Stimulated activated CD8-positive, alpha-beta memory T cell treated with anti-CD3 and anti-CD28 coated beads, Interleukin-2, amount 100 ng/mL, for 1 hour (primary cell): ENCODE measurements around the gene ARHGEF28.

Experiments used
- DNase-seq, 2 donors: peaks; one replicate each; pipeline ENCODE4 v3.0.0-alpha.2; 2020; ENCODE audit warnings: low read depth in 2 of 2

Gene ARHGEF28

DNA sequence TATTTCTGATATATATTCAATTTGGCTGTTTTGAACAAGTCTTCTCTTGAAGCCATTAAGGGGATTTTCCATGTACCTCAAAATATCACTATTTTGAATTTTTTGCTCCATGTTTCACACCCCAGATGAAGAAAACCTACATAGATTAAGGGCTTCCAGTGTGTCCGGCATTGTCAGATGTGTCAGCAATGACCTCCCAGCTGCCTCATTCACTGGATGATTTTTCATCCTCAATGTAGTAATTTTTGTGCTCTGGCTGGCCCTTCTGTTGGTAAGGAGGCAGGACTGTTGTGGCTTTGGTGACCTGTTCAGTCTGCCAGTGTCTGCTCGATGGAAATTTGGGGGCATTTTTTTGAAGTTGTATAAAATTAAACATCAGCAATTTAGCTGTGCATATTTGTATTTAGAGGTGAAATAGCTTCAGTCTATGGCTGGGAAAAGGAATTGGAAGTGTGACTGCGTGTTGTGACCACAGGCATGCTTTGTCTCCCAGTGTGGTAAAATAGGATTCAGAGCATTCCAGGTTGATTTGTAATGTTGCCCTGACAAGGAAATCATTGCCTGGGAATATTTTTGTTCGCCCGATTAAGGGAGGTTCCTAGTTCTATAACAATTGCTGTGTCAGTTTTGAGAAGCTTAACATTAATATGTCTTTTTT, 312.4 kb downstream of the ARHGEF28 start:
- DNase-seq, result no peak

DNA sequence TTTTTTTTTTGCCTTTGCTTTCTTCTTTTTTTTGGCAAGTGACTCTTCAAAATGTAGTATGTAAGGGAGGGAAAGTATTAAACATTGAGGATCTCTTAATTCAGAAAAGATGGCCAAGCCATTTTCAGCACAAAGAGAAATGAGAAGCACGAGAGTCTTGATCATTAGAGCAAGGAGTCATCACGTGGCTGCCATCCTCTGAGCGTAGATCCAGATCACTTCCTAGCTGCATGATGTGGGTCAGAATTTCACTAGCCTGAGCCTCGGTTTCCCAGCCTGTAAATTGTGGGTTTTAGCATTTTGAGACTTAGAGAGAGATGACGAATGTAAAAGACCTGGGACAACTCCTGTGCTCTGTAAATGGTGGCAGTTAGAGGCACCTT, 312.9 kb downstream of the ARHGEF28 start:
- no peak for DNase-seq

DNA sequence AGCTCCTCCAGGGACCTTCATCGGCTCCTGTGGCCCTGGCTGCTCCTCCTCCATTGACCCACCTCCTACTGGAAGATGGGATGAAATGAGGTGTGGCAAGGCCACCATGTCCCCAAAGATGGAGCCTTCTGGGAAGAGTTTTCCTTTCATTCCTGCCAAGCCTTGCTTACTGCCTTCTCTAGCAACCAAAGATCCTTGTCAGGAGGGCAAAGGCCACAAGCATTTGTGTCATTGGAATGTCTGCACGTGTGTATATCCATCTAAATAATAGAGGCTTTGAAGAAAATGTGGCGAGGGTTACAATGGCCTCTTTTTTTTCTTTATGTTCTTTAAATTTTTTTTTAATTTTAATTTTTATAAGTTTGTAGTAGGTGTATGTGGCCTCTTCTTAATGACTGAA, 313.6 kb downstream of the ARHGEF28 start:
- no peak for DNase-seq

DNA sequence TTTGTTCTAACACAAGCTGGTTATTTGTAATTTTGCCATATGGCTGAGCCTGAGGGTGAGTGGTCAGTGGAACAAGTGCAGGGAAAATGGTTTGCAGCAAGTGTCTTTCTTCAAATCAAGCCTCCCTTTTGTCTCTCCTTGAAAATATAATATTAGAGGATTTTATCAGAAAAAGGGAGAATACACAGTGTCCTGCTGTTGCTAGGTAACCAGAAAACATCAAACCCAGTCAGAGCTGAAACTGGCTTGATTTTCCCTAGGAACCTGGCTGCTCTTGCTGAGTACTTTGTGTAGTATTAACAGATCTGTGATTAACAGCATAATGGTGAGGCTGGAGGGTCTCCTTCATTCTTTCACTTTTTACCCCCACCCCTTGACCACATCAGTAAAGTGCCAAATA, 314.0 kb downstream of the ARHGEF28 start:
- no peak for DNase-seq

DNA sequence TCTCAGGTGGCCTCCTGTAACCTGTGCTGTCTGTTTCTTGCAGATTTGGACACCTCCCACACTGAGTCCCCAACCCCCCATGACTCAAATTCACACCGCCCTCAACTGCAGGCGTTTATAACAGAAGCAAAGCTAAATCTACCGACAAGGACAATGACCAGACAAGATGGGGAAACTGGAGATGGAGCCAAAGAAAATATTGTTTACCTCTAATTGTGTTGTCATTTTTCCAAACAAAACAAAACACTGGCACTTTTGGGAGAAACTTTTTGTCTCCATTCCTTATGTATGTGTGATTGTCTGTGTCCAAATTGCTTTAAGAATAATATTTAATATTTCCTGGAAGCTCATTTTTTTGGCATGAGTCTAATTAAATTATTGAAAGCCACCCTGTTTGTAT, 314.8 kb downstream of the ARHGEF28 start:
- no peak for DNase-seq

DNA sequence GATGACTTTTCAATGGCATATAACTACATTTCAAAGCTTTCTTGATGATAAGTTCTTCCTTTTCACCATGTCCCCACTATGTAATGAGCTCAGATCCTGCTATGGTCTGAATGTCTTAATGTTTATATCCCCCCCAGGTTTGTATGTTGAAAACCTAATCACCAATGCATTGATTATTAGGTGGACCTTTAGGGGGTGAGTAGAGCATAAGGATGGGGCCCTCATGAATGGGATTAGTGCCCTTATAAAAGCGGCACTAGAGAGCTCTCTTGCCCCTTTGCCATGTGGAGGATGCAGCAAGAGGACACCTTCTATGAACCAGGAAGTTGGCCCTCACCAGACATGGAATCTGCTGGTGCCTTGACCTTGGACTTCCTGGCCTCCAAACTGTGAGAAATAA, 316.8 kb downstream of the ARHGEF28 start:
- DNase-seq, result no peak

DNA sequence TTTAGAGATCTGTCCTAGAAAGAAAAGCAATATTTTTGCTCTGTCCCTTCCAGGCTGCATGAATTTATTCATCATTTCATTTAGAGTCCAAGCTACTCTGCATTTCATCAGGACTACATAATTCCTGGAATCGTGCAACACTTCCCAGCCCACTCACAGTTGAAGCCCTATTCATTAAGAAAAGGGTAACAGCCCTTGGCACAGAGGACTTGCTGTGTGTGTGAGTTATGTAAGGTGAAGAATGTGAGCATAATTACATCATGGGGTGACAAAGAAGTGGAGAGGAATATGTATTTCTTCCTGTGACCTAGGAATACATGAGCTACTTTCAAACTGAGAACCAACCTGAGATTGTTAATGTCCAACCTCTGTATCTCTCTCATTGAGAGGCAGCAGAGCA, 317.4 kb downstream of the ARHGEF28 start:
- no peak for DNase-seq

DNA sequence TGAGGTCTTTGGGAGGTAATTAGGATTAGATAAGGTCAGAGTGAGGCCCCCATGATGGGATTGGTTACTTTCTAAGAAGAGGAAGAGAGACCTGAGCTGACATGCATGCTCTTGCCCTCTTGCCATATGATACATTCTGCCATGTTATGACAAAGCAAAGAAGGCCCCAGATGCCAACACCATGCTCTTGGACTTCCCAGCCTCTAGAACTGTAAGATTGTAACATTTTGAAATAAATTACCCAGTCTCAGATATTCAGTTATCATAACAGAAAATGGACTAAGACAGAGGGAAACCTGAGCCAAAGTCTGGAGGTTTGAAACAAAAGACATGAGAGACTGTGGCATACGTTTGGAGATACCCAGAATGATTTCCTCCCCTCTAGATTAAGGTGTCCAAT, 318.6 kb downstream of the ARHGEF28 start:
- no peak for DNase-seq

DNA sequence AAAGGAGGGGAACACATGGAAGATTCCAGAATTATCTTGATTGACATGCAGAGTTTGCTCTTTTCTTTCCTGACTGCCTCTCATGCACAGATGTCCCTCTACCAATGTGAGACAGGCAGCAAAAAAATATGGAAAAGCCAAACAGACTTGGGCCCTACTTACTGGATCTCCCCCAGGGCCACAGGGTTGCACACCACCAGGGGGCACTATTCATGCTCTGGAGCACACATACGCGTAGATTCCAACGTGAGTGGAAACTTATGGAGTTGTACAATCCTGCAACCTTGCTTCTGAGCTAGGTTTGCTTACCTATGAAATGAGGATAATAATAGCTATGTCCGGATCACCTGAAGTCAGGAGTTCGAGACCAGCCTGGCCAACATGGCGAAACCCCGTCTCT, 319.5 kb downstream of the ARHGEF28 start:
- no peak for DNase-seq

DNA sequence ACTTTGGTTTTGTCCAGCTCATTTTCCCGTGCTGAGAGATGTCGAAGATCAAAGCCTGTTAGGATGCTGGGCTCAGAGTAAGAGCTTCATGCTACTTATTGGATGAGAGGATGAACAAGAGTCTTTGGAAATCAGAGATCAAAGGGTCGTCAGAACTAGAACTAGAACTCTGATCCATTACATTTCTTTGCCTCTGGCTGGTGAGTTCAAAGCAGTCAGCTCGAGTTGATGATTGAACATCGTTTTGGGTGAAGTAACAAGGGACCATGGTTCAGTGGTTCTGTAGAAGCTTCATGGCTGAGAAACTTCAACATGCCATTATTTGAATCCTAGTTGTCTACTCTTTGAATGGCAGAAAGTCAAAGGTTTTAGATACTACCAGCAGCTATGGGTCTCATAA, 320.3 kb downstream of the ARHGEF28 start:
- DNase-seq, result no peak

DNA sequence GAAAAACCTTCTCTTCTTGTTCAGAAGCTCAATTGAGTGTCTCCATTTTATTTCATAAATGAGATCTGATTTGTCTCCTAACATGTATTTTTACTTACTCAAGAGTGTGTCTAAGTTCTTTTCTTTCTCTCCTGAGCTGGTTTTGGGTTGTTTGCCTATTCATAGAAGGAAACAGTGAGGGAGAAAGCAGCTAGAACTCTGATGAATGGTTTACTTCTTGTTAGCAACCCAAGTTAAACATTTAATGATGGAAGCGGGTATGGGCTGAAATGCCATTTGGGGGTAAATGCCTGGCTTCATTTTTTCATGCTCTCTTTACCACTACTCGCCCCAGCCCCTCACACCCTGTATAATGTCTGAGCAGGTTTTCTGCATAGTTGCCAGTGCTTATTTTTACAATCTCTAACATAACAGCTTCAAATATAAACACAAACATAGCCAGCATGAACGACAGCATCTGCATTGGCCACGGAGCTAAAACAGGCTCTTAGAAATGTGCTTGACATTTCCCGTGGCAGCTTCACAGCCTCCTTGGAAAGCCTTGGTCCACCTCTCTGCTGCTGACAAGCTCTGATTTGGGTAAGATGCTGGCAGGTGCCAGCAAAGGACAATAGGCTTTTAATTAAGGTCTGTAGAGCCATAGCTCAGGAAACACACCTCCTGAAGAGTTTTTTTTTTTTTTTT, 321.1 kb downstream of the ARHGEF28 start:
- DNase-seq, result no peak

DNA sequence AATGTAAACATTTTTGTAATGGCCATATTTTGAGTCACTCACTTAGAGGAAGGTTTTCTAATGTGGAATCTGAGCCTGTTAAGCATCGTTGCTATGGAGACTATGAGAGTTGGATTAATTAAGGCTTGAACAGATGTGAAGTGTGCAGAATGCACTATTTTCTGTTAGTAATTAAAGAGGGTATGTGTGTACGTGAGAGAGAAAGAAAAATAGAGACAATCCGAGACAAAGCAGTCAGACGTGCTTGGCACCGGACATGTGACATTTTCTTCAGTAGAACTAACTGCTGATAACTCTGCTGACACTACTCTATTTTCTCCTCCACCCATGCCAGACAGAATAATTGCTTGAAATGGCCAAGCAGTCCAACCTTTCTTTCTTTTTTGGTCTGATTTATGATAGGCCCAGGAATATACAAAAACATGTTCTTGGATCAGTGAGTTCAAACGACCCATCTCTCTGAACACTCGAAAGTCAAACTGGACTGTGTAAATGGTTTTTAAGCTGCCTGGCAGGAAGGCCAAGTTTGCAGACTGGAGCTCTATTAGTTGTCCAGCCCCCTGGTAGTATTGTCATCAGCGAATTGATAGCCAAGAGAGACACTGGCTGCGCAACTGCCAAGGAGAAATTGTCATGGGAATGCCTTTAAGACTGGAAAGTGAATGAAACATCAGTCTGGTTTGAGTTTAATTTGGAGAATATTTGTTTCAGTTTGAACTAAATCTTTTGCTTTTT, 322.1 kb downstream of the ARHGEF28 start:
- no peak for DNase-seq

DNA sequence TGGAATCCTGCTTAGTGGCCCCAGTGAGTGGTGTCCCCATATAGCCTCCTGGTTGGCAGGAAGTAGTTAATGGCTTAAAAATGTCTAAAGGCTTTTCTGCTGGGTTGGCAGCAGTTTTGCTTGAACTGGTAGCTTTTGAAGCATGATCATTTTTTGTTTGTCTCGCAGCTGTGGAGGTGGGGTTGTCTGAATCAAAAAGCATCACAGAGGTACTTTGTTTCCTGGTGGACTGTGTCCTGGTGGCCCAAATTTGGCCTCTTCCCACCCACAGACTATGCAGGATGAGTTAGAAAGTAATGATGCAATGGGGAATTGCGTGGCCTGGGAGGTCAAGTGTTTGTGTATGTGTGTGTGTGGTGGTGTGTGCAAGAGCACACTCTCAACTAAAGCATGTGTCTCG, 322.7 kb downstream of the ARHGEF28 start:
- no peak for DNase-seq

DNA sequence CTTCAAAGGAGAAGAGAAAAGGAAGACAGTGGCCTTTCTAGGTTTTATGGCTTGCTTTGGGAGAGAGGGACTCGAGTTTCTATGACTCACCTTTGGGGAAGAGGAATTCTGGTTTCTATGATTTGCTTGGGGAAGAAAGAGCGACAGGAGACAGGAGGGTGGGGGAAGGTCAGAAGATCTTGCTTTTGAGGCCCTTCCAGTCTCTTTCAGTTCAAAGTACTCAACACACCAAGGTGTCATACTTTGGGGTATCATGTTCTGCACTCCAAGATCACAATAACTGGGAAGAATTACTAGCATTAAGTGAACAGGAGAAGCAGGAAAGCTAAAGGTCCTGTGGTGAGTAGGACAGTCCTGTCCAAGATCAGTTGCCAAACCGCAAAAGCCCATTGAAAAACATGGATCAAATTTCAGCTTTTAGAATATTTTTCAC, 324.5 kb downstream of the ARHGEF28 start:
- no peak for DNase-seq

DNA sequence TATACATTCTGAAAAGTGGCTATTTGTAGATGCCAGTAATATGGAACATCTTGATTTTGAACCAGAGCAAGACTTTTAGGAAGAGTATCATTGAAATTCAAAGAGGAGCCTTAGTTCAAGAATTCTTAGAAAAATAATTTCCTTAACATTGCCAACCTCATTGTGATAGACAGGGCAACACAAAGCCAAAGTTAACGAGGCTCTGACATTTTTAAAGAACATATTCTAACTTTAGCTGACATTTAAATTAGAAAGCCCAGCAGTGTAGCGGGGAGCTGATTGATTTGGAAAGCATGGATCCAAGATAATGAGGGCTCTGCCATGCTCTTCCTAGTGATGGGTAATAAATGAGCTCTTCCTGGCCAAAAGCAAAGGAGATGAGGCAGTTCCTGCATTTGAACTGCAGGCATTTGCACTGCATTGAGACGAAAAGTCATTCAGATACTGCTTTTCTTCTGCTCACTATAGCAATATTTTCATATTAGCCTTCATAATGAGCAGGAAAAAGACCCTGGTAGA, 325.0 kb downstream of the ARHGEF28 start:
- no peak for DNase-seq

DNA sequence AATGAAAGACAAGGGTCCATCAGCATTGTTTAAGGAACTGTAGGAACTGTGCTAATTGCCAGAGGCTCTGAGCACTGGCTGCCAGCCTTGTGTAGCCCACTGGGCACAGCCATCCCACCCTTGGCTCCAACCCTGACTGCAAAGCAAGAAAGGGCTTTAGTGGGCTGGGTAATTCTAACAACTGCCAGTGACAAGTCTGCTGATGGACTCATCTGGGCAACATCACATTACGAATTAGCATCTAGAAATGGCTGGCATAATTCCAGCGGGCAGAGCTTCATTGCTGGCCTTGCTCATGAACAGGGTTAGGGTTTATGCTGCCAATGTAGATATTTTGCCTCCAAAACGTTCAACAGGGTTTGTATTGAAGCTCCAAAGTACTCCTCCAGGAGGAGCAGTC, 326.9 kb downstream of the ARHGEF28 start:
- no peak for DNase-seq

DNA sequence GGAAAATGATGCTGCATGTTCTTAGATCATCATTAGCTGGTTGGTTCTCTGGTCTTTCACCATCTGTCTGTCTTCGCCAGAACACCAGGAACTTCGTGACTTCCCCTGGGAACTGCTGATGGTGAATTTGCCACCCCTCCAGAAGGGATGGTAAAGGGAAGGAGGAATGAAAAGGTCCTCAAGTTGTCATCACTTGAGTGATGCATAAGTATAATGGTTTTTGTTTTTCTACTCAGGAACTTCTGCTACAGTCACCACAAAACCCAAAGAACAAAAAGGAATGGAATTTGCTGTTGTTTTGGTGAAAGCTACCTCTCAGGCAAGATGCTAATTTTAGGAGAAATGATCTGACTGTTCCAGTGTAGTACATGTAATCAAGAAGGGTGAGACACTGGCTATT, 328.4 kb downstream of the ARHGEF28 start:
- no peak for DNase-seq

DNA sequence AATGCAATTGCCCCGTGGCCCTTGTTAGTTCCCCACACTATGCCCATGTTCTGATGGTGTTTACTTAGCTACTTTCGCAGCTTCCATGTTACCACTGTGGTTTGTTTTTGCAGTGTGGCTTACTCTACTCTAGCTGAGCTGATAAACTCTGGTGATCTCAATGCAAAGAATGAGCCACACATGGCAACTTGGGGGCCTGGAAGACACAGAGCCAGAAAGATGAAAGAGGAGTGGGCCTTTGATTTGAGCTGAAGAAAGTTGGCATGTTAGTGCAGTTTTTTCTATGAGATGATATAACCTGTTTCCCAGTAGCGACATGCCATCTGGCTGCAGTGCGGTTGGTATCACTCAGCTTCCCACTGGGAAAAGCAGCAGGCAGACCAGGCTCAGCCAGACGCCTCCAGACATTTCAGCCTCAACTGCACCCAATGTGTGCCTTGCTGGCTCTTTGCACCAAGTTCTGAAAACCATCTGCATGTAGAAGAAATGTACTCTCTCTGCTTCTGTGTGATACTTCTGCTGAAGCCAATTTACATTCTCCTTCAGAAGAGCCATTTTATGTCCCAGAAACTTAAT, 329.4 kb downstream of the ARHGEF28 start:
- no peak for DNase-seq

DNA sequence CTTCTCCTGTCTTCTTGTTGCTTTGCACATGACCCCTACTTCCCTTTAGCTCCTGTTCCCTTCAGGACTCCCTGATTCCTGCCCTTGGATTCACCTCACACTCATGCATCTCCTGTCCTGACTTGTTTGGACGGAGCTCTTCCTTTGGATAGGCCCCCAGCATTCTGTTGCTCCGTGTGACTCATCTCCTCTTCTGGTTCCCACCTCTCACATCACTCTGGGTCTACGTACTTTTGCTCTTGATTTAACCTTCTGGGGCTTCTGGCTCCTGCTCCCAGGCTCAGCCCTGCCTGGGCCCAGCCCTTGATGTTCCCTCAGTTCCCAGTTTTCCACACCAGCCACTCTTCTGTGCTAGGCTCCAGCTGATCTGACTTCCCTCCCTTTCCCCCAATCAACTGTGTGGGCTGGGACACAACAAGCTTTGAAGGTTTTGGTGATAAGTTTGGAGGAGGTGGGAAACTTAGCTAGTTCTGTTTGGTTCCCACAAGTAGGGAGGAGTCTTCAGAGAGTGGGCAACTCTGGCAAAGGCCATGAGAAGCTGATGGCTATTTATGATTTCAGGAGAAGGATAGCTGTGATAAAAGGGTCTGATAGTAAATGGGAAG, 331.5 kb downstream of the ARHGEF28 start:
- DNase-seq, result no peak

DNA sequence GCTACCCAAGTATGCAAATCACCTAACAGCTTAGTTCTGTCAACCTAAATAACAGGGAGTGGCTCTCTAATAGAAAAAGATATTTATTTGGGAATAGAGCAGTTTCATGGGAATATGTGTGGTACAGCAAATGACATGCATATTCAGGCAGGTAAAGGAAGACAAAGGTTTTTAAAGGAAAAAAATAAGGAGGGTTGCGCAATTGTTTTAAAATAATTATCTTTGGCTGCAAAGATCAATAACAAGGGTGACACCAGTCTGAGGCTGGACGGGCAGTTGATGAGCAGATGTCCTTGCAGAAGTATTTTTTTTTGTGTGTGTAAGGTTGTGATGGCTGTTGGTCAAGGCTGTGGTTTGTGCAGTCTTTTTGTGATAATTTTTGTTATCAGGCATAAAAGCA, 332.0 kb downstream of the ARHGEF28 start:
- no peak for DNase-seq

DNA sequence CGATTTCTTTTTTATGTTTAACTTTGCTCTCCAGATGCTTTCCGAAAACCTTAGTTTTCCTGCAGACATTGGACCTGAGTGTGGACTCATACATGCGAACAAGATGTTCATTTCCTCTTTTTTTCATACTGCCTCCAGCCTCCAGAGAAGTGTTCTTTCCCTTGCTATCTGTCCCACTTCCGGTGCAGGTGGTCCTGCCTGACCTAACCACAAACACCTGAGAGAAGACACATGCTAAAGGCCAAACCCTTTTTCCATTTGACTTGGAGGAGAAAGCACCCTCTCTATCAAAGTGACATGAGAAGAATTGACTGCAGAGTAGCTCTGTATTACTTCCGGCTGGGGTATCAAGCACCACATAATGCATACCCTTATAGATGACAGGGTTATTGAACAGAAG, 334.0 kb downstream of the ARHGEF28 start:
- no peak for DNase-seq

DNA sequence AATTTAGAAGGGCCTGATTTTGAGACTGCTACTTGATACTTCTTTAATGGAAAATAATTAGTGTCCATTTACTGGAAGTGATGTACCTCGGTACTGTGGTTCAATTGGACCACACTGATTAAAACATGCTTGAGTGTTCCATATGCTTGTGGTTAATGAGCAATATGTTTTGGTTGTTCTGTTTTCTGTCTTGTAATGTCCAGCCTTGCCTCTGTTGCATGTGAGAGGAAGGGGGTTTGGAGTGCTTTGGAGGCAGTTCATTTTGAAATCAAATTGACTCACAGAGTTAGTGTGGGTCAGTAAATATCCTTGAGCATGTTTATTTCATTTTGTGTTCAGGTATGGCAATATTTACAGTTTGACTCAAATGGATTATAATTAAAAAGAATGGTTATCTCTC, 334.4 kb downstream of the ARHGEF28 start:
- no peak for DNase-seq
